ENCODE data around the gene CSTA. TPM values are rescaled to one million over a fixed set of nuclear protein-coding genes. Genes with fewer than 3 reads are reported as not detected.
"Not testable (repeated sequence)": the region's sequence is repeated elsewhere in the genome, so short reads cannot be mapped to it uniquely, and the experiment has no call there.

Gene CSTA
- total RNA-seq, 1 donor from 2014 or later = not detected

DNA sequence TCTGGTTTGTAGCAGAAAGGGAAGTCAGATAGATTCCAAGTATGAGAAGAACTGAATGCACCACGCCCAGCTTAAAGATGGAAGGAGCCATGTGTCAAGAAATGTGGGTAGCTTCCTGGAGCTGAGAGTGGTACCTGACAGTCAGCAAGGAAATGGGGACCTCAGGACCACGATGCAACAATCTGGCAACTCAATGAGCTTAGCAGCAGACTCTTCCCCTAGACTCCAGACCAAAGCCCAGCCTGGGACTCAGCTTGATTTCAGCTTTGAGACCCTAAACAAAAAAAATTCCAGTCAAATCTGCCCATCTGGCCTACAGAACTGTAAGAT, 33.6 kb downstream of the CSTA start:
- H3K27ac Mint-ChIP-seq = no peak overlapping the region

DNA sequence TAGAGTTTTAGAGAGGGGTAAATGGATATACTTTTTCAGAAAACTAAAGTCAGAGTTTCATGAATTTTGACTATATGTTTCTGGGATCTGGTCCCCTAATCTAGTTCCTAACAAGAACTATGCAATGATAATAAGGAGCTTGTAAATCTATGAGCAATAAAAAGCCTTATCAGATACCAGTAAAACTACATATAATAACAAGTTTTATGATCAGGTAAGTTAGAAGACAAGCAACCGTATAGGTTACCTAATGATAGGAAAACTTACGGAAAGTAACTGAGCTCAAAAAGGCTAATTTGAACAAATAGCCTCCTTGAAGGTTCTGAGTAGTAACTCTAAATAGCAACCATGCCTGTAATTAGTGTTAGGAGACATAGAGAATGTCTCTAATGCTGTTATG, 37.0 kb downstream of the CSTA start:
- intact Hi-C loops (cut with micrococcal nuclease) = no loop called here
- TF ChIP-seq, protein P1, sequence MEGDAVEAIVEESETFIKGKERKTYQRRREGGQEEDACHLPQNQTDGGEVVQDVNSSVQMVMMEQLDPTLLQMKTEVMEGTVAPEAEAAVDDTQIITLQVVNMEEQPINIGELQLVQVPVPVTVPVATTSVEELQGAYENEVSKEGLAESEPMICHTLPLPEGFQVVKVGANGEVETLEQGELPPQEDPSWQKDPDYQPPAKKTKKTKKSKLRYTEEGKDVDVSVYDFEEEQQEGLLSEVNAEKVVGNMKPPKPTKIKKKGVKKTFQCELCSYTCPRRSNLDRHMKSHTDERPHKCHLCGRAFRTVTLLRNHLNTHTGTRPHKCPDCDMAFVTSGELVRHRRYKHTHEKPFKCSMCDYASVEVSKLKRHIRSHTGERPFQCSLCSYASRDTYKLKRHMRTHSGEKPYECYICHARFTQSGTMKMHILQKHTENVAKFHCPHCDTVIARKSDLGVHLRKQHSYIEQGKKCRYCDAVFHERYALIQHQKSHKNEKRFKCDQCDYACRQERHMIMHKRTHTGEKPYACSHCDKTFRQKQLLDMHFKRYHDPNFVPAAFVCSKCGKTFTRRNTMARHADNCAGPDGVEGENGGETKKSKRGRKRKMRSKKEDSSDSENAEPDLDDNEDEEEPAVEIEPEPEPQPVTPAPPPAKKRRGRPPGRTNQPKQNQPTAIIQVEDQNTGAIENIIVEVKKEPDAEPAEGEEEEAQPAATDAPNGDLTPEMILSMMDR (IDR thresholded peaks at IDR 0.05) = no peak
- POLR2A ChIA-PET = no interaction called here
- CTCF ChIA-PET = no interaction called here
- H3K4me1 Mint-ChIP-seq = no peaks in the 10 kb centered on the region
- H3K4me3 Mint-ChIP-seq = no peak overlapping the region
- H3K27me3 Mint-ChIP-seq = no peaks in the 10 kb centered on the region
- peaks cover 77% of the 10 kb centered on the region for H3K36me3 Mint-ChIP-seq (ENCODE audit: low read depth)
- ATAC-seq (ENCODE audit: low read depth) (no peak), DNase-seq (no peak)
- no peak overlapping the region for H3K27ac Mint-ChIP-seq
- no peaks in the 10 kb centered on the region for H3K9me3 Mint-ChIP-seq

More for the DNA sequence above, 33.6 kb downstream of the CSTA start:
- TF ChIP-seq, protein P1 (IDR thresholded peaks at IDR 0.05) = no peak
- H3K9me3 Mint-ChIP-seq = no peaks in the 10 kb centered on the region
- H3K36me3 Mint-ChIP-seq (ENCODE audit: low read depth) = peaks cover 46% of the 10 kb centered on the region
- no peaks in the 10 kb centered on the region for H3K27me3 Mint-ChIP-seq
- H3K4me1 Mint-ChIP-seq = no peaks in the 10 kb centered on the region
- H3K4me3 Mint-ChIP-seq = no peak overlapping the region
- intact Hi-C loops (cut with micrococcal nuclease) = no loop called here
- DNase-seq (no peak), ATAC-seq (ENCODE audit: low read depth) (no peak)
- CTCF ChIA-PET = interaction anchor here (1.0 to 1.7 kb wide), 3 partner anchors 34 to 812 kb away, joined by 3 to 5 read pairs (median 3); partner anchors contain the start of gene POLQ
- POLR2A ChIA-PET = no interaction called here

DNA sequence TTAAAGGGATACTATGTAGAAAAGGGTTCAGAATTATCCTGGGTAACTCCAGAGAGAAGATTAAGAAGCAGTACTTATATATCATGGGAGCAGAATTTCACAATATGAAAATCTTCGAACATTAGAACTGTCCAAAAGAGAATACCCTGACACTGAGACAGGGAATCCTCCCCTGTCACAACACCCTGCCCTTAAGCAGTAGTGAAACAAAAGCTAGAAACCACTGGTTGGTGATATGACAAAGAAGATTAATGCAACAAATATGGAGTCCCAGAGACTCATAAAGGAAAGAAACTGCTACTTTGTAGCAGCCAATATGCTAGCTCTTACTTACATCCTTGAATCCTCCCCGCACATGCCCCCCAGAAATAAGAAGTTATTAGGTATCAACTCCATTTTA, 39.4 kb downstream of the CSTA start:
- ATAC-seq (ENCODE audit: low read depth) = no peak
- no peaks in the 10 kb centered on the region for H3K27me3 Mint-ChIP-seq
- no peaks in the 10 kb centered on the region for H3K4me1 Mint-ChIP-seq
- ChIA-PET CTCF (no interaction called here), POLR2A (interaction anchor here (2.3 kb wide), 1 partner anchor 18 kb away, joined by 6 read pairs; the partner anchor contains the start of gene MIX23)
- intact Hi-C loops (cut with micrococcal nuclease) = no loop called here
- H3K4me3 Mint-ChIP-seq = no peak overlapping the region
- H3K27ac Mint-ChIP-seq = no peak overlapping the region
- TF ChIP-seq, protein P1 (IDR thresholded peaks at IDR 0.05) = no peak
- peaks cover 74% of the 10 kb centered on the region for H3K36me3 Mint-ChIP-seq (ENCODE audit: low read depth)
- no peaks in the 10 kb centered on the region for H3K9me3 Mint-ChIP-seq
- no peak for DNase-seq

DNA sequence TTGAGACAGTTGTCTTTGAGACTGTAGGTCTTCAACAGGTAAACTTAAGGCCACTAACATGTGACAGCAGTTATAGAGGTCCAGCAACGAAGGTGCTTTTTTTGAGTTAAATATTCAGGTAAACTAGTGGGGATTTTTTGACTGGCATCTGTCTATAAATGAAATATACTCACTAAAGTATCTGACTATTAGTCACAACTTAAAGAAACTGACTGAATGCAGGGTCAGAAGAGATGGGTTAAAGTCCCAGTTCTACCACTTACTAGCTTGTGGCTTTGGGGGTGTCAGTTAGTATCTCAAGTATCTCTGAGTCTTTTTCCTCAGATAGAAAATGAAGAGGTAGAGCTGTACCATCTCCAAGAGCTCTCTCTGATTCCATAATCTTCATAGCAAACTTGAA, 40.0 kb downstream of the CSTA start:
- intact Hi-C loops (cut with micrococcal nuclease) = no loop called here
- POLR2A ChIA-PET = interaction anchor here (2.3 kb wide), 1 partner anchor 18 kb away, joined by 6 read pairs; the partner anchor contains the start of gene MIX23

DNA sequence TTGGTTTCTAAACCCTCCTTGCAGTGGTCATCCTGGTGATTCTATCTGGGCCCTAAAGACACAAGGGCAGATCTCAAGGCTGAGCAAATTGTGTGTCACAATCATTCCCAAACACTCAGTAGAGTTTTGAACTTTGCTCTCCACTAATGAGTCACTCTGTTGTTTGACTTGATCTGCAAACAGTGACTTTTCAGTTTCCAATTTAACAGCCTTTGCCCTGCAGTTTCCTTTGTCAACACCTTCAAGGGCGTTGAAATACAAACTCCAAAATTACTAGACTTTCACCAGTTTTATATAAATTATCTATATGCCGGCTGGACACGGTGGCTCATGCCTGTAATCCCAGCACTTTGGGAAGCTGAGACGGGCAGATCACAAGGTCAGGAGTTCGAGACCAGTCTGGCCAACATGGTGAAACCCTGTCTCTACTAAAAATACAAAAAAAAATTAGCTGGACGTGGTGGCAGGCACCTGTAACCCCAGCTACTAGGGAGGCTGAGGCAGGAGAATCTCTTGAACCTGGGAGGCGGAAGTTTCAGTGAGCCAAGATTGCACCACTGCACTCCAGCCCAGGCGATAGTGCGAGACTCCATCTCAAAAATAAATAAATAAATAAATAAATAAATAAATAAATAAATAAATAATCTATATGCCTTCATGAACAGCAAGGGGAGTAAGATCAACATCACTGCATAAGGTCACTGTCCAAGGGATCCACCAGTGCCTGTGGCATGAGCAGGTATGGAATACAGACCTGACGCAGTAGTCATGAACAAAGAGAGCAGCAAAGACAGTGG, 40.7 kb downstream of the CSTA start:
- intact Hi-C loops (cut with micrococcal nuclease); DNase-seq; H3K27me3 Mint-ChIP-seq; H3K27ac Mint-ChIP-seq; H3K9me3 Mint-ChIP-seq; H3K4me1 Mint-ChIP-seq; CTCF ChIA-PET; ATAC-seq (ENCODE audit: low read depth); H3K4me3 Mint-ChIP-seq: not testable (repeated sequence)
- POLR2A ChIA-PET = interaction anchor here (2.3 kb wide), 1 partner anchor 17 kb away, joined by 6 read pairs; the partner anchor contains the start of gene MIX23
- H3K36me3 Mint-ChIP-seq (ENCODE audit: low read depth) = peaks cover 77% of the 10 kb centered on the region

More for the DNA sequence above, 40.0 kb downstream of the CSTA start:
- Mint-ChIP-seq H3K36me3 (ENCODE audit: low read depth) (peaks cover 74% of the 10 kb centered on the region), H3K9me3 (no peaks in the 10 kb centered on the region), H3K4me3 (no peak overlapping the region), H3K27me3 (no peaks in the 10 kb centered on the region), H3K4me1 (no peaks in the 10 kb centered on the region), H3K27ac (no peak overlapping the region)
- CTCF ChIA-PET = no interaction called here
- ATAC-seq (ENCODE audit: low read depth) = no peak
- no peak for DNase-seq
- TF ChIP-seq, protein P1 (IDR thresholded peaks at IDR 0.05) = no peak

Data from activated B cell treated with CpG ODN at 0.5 μM for 24 hours (primary cell).